GM12872 (cell line): ENCODE results near the gene C11orf87.

Experiments
- TF ChIP-seq, protein P1 (sequence below): IDR thresholded peaks from 3 replicates; pipeline ENCODE4 v1.5.1; 2011; ENCODE audit warnings: low read depth, mild to moderate bottlenecking, low read length, moderate library complexity; ENCODE audit not compliant: insufficient read depth

The C11orf87 gene

DNA sequence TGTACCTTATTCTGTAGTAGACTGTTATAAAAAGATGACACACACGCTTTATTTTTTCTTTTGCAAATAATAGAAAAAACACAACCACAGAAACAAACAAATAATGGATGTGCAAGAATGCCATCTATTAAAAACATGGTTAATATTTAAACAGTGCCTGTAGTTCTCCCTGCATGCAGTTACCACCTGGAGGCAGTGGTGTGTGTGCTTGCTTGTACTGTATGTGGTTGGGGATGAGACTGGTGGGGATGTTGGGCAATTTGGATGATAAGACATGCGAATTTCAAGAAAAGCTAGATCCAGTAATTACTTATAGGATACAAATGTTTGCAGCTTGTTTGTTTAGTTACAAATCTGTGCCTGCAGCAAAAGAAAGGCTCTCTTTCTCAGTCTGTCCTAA is 3.6 kb downstream of the C11orf87 start:
- TF ChIP-seq, protein P1, sequence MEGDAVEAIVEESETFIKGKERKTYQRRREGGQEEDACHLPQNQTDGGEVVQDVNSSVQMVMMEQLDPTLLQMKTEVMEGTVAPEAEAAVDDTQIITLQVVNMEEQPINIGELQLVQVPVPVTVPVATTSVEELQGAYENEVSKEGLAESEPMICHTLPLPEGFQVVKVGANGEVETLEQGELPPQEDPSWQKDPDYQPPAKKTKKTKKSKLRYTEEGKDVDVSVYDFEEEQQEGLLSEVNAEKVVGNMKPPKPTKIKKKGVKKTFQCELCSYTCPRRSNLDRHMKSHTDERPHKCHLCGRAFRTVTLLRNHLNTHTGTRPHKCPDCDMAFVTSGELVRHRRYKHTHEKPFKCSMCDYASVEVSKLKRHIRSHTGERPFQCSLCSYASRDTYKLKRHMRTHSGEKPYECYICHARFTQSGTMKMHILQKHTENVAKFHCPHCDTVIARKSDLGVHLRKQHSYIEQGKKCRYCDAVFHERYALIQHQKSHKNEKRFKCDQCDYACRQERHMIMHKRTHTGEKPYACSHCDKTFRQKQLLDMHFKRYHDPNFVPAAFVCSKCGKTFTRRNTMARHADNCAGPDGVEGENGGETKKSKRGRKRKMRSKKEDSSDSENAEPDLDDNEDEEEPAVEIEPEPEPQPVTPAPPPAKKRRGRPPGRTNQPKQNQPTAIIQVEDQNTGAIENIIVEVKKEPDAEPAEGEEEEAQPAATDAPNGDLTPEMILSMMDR: no peak

DNA sequence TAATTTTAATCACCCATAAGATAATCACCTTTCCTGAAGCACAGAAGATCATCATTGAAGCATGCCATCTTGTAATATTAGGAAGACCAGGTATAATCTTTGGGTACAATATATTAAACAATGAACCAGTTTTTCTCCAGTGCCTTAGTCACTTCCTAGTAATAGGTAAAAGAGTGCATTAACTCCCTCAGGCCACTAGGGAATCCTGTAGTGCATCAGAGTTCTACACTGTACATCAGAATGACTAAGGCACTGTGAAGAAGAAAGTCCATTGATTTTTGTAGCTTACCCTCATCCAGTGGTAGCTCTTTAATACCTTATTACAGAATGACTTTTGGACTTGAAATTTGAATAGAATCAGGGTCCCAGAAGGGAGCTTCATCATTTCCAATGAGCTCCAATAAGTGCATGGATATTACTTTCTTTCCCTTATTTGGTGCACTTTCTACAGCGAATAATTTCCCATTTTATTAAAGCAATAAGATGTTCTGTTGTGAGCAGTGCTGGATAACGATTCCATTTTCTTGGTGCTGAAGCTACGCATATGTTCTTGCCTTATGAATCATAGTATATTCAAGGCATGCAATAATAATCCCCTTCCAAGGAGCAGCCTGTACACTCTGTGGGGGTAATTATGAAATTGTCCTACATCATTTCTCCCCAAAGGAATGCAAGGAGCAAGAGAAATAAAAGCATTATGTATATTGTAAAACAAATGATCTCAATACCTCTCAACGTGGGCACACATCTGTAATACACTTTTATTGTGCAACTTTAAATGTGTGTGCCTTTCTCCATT is 4.7 kb downstream of the C11orf87 start:
- TF ChIP-seq, protein P1: peak; percentile 42; the same call in 2 of the 3 replicates

DNA sequence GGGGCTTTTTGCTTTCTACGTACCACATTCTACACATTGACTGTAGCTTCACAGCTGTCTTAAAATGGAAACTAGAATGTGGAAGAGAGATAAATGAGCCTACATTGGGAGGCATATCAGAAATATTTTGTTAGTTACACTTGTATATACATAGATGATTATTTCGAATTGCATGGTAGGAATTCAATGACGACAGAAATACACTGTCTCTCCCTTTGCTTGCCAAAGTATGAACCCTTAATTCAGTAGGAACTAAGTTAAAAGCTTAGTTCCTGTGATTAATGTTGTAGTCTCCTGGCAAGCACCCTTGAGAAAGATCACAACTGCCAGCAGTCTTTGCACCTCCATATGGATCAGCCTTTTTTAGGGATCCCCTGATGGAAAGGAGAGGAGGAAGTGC is 10.1 kb downstream of the C11orf87 start:
- TF ChIP-seq, protein P1: no peak

DNA sequence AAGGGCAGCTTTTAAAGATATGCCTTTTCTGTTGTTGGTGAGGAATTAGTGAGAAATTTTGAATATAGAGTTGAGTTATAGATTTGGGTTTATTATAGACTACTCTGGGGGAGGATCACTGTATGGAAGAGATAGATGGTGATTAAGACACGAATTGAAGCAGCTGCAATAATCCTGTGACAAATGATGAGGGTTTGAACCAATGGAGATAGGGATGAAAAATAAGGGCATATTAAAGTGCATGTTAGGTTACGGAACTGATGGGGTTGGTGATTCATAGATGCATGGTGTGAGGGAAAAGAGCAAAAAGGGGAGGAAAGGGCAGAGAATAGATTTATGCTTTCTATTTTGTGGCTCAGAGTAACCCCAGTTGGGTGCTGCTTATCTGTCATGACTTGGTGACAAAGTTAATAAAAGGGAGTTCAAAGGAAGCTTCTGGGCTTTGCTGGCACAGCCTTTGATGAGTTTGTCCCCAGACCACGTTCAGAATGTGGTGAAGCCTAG is 11.8 kb downstream of the C11orf87 start:
- TF ChIP-seq, protein P1: no peak

DNA sequence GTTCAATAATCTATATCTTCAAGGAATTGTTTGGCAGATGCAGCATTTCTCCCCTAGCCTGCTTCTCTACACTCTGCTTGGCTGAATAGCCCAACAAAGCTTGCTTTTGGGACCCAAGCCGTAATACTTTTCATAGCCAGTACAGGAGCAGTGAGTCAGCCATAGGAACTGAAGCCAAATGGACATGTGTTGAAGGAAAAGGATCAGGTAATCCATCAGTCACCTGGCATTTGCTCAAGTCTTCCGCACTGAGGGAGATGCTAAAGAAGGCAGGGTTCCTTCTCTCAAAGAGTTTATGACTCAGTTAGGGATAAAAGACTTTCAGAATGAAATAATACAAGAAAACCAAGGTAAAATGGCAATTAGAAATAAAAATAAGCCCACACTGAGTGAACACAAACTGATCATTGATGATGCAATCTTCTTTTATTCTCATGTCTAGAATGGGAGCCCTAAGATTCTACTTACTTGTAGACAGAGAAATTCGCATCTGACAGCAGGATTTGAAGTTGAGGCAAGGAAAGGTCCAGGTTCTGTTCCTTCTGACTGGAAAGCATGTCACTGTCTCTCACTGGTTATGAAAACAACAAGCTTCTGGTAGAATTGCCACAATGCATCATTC is 13.2 kb downstream of the C11orf87 start:
- TF ChIP-seq, protein P1: no peak

DNA sequence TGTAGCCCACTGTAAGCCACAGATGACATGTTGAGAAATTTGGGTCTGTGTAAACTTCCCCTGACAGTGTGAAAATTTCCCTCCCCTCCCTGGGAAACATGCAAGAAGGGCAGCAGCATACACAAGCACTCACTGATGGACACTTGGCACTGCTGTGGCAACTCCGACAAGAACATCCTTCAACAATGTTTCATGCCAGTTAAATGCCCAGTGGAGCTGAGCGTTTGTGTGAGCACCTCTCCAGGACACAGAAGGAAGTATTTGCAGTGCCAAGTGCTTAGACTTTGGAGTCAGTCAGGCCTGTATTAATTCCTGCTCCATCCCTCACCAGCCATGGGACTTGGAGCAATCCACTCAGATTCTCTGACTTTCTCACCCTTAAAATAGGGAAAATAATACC is 17.7 kb downstream of the C11orf87 start:
- TF ChIP-seq, protein P1: no peak

DNA sequence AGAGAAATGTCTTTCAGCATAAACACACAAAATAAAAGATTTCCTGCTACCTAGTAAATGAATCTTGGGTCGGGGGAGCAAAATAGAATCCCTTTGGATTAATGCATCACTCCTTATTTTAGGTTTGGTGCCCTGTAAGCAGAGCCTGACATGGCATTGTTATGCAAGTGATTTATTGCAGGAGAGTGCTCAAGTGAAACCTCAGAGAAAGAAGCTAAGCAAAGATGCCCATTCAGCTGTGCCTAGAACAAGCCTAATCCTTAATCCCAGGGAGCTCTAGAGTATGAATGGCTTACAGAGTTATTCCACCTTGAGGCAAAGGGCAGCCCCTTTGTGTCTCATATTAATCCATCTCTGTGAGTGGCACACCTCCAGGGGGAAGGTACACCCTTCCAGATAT is 21.1 kb downstream of the C11orf87 start:
- TF ChIP-seq, protein P1: no peak
